Measurements from ENCODE around the gene VPS36.
A peak's percentile ranks its signal among the peaks of the same experiment; 100 is the strongest.
"Not testable (repeated sequence)": the region's sequence is repeated elsewhere in the genome, so short reads cannot be mapped to it uniquely, and the experiment has no call there.

Gene VPS36, protein sequence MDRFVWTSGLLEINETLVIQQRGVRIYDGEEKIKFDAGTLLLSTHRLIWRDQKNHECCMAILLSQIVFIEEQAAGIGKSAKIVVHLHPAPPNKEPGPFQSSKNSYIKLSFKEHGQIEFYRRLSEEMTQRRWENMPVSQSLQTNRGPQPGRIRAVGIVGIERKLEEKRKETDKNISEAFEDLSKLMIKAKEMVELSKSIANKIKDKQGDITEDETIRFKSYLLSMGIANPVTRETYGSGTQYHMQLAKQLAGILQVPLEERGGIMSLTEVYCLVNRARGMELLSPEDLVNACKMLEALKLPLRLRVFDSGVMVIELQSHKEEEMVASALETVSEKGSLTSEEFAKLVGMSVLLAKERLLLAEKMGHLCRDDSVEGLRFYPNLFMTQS

DNA sequence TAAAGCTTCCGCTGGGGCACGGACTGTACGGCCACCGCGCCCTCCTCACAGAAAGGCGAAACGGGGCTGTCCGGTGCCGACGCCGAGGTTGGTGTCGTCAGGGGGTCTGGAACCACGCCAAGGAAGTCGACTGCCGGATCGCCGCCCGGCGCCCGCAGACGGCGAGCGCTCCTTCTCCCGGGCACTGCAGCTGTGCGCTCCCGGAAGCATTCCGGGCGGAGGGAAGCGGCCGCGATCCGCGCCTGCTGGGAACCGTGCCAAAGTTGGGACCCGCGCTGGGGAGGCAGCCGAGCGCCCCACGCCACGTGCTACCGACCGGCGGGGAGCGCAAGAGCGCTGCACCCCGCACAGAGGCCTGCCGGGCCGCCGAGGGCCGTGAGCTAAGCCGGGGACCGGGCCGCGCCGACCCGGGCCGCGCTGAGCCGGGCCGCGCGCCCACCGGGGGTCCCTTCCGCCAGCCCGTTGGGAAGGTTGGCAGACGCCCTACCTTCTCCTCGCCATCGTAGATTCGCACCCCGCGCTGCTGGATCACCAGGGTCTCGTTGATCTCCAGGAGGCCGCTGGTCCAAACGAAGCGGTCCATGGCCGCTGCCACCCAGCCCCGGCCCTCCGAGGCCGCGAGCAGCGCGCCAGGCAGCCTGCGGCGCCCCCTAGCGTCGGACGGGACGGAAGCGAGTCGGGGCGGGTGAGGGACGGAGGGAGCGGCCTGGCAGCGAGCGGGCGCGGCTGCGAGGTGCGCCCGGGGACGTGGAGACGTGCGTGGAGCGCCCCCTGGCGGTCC is at the start of gene VPS36:
Gene VPS36 (minus strand): TSS at position 623 of the 781 bp plus-strand sequence. CDS start 40 bp downstream, at position 583.
- peak; percentile 86 for DNase-seq

DNA sequence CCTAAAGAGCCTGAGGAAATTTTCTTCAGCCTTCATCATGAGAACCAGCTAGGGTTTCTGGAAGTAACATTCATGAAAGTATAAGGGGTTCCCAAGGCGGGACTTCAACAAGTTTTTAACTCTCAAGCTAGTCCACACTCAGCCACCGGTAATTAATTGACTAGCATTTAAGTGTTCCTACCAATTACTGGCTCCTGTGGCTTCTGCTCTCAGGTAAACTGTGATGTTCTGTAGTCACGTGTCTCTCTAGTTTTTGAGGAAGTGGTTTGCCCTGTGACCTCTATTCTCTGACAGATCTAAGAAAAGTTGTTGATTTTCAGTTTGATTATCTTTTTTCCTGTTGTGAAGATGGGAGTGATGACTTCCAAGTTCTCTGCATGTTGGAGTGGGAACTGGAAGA is 47.5 kb upstream of the VPS36 start:
- not testable (repeated sequence) for DNase-seq

DNA sequence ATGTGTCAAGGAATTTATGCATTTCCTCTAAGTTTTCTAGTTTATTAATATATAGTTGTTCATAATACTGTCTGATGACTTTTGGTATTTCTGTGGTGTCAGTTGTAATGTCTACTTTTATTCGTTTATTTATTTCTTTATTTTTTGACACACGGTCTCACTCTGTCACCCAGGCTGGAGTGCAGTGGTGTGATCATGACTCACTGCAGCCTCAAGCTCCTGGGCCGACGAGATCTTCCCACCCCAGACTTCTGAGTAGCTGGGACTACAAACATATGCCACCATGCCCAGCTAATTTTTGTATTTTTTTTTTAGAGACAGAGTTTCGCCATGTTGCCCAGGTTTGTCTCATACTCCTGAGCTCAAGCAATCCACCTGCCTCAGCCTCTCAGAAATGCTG is 43.8 kb upstream of the VPS36 start:
- DNase-seq = not testable (repeated sequence)

DNA sequence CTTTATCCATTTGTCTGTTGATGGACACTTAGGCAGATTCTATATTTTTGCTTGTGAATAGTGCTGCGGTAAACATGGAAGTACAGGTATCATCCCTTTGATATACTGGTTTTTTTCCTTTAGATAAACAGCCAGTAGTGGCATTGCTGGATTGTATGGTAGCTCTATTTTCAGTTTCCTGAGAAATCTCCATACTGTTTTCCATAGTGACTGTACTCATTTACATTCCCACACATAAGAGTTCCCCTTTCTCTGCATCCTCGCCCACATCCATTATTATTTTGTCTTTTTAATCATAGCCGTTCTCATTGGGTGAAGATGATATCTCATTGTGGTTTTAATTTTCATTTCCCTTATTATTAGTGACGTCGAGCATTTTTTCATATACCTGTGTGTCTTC is 40.6 kb upstream of the VPS36 start:
- not testable (repeated sequence) for DNase-seq

DNA sequence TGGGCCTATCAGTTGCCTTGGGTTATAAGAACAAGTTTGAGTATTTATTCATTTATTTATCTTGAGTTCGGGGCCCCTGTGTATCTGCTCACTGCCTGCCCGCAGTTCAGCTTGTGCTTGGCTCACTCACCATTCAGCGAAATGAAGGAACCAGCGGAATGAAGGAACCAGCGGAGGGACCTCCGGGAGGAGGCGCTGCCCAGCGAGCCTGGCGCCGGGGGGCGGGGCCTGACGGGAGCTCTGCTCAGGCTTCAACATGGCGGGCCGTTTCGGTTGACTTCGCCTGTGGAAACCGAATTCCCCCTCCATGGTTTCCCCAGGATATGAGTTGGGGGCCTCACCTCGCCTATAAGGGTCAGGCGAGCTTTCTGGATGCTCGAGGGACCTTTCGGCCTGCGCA is 38.3 kb upstream of the VPS36 start:
- DNase-seq = not testable (repeated sequence)

DNA sequence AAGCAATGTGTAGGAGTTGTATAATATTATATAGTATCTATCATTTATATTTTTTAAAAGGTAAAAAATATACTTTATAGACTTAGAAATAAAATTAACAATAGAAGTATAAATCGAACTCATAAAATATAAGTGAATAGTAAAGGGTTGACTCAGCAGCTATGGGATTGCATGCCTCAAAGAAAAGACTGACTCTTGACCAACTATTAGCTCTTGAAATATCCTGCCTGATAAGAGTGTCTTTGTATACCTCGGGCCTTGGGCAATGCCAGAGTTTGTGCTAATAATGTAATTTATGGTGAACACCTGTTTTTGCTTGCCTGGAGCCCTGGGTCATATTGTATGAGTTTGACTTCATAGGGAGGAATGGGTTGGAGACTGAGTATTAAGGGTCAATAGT is 36.6 kb upstream of the VPS36 start:
- DNase-seq = not testable (repeated sequence)

DNA sequence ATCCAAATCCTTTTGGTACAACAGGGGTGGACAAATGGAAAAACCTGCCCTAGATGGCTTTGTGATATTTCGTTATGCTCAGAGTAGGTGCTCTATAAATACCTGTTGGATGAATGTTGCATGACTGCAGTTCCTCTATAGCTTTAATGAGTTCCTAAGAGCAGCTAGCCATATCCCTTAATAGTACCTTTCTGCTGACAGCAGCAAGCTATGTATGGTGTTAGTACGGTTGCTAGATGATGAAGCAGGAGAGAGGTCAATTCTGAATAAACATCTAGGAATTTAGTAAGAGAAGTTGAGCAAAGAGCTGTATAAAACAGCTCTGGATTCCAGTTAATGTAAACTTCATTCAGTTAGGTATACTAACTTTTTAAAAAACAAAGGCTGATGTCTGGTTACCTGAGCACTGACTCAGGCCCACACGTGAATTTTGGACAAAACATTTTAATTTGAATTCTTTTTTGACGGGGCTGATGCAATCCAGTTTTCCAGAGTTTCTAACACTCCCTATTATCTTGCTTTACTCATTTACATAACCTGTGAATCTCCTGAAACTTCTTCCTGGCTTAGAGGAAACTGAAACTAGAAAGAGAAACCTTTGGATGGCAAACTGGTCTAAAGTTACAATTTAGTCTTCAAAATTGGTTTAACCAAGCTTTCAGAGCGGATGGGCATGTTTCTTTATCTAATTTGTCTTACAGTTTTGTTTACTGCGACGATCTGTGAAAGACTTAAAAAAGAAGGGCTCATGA is 30.4 kb upstream of the VPS36 start:
- not testable (repeated sequence) for DNase-seq

DNA sequence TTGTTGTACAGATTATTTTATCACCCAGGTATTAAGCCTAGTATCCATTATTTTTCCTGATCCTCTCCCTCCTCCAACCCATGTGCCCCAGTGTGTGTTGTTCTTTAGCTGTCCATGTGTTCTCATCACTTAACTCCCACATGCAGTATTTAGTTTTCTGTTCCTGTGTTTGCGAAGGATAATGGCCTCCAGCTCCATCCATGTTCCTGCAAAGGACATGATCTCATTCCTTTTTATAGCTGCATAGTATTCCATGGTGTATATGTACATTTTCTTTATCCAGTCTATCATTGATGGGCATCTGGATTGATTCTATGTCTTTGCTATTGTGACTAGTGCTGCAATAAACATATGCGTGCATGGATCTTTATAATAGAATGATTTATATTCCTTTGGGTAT is 18.1 kb upstream of the VPS36 start:
- DNase-seq = not testable (repeated sequence)

DNA sequence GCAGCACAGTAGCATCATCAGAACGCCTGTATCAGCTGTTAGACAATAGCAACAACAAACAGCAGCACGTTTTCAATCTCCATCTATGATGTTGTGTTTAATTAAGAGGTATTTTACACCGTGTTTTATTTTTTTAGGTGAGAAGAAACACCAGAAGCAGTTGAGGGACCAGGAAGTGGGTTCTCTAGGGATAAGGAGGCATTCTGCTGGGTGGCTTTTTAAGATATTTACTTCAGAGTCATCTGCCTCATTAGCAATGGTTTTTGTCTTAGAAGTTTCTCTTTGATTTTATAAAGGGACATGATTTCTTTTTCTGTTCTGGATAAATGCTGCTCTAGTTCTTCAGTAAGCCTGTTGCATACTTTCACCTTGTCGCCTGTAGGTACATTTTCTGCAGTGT is 13.1 kb upstream of the VPS36 start:
- DNase-seq = no peak

DNA sequence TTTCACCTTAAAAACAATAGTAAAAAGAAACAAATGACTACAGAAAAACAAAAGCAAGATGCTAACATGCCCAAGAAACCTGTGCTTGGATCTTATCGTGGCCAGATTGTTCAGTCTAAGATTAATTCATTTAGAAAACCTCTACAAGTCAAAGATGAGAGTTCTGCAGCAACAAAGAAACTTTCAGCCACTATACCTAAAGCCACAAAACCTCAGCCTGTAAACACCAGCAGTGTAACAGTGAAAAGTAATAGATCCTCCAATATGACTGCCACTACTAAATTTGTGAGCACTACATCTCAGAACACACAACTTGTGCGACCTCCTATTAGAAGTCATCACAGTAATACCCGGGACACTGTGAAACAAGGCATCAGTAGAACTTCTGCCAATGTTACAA is 10.8 kb upstream of the VPS36 start:
- DNase-seq = no peak

DNA sequence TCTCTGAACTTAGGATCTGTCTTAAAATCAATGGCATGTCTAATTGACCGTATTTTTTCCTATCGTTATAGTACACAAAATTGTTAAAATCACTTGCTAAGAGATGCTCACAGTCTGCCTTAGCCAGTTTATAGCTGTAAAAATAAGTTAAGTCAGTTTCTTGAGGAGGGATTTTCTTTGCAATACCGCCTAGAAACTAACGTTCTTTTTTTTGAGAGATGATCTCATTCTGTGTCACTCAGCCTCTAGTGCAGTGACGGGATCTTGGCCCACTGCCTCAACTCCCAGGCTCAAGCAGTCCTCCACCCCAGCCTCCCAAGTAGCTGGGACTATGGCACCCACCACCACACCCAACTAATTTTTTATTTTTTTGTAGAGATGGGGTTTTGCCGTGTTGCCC is 9.2 kb upstream of the VPS36 start:
- no peak for DNase-seq

DNA sequence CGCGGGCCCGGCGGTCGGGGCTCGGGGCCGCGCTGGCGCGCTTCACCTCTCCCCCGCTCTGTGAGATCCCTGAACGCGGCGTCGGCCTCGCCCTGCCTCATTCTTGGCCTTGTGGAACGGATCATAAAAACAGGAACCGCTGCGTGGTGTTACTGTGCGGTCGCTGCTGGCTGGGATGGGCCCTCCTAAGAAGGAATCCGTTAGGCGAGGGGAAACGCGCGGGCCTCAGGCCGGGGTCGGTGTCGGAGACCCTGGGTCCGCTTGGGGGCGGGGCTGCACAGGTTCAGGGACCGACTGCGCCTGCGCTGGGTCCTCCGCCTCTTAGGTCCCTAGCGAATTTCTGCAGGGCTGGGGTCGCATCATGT is 5.2 kb upstream of the VPS36 start:
- DNase-seq = peak; percentile 66

DNA sequence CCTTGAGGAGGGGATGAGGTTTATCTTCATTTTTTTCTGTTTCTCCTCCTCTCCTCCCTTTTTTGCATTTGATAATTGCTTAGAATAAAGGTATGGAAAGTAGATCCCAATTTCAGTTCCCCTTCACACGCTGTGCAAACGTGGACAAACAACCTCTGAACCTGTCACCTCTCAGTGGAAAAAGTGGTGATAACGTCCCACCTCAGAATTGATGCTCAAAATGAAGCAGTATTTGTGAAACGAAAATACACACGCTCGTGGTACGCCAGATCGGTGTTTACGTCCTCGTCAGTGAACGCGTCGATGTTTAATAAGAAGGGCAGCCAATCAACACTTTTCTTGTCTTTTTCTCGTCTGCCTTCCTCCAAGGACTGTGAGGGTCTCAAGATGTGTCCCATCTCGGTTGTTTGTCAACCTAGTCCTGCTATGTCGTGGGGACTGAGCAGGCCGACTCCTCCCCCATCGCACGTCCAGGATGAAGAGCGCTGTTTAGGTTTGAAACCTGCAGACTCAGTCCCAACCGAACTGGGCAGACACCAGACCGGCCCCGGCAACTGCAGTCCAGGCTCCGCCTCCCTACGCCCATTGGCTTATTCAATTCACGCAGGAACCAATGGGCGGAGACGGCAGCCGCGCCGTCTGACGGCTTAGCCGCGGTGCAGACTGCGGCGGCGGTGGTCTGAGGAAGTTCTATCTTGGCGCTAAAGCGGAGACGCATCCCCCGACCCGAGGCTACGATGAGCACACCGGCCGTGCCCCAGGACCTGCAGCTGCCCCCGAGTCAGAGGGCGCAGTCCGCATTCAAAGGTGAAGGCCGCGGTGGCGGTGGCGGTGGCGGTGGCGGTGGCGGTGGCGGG is 4.6 kb upstream of the VPS36 start, which contains the start of gene CKAP2:
Gene CKAP2 (plus strand): TSS at position 659 of the 857 bp plus-strand sequence. CDS start 79 bp downstream, at position 738.
- peak; percentile 87 for DNase-seq

DNA sequence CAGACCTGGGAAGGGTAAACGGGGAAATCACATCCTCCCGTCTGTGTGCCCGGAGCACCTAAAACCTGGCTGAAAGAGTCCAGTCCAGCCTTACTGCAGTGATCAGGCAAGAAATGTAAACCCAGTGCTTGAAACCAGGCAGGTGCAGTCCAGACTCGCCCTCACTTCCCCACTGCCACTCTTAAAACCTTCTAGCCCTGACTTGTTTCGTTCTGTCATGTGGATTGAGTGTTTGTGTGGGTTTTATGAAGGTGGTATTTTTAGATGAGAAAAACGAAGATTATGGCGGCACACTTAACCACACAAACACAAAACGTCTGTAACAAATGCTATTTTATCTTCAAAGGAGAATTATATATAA is 4.0 kb upstream of the VPS36 start:
- peak; percentile 80 for DNase-seq

DNA sequence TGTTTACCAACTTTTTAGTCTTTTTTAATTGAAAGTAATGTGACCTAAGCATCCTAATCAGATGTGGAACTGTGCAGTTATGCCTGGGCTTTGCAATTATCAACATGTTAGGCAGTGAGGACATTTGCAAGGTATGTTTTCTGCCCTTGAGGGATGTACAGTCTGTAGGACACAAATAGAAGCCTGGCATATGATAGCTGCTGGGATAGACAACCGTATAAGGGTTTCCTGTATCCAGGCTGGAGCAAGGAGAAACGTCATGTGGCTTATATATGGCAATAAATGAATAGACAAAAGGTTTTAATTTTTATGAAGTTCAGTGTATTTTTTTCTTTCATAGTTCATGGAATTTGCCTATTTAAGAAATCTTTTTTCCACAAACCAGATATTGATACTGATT is 2.0 kb upstream of the VPS36 start:
- DNase-seq = no peak

DNA sequence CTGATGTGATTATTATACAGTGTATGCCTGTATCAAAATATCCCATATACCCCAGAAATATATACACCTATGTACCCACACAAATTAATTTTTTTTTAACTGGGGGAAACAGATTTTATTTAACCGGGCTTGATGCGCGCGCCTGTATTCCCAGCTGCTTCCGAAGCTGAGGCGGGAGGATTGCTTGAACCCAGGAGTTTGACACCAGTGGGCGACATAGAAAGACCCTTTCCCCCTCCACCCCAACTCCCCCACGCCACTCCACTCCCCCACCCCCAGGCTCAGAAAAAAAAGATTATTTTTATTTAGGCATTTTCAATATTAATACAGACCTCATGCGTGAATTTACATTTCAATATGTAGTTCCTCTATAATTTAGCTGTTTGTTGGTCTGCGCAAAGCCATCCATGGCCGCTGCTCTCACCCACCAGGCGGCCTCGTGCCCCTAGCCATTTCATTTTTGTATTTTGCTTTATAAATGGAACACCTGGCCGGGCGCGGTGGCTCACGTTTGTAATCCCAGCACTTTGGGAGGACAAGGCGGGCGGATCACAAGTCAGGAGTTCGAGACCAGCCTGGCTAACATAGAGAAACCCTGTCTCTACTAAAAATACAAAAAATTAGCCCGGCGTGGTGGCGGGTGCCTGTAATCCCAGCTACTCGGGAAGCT is 836 bp upstream of the VPS36 start:
- no peak for DNase-seq

DNA sequence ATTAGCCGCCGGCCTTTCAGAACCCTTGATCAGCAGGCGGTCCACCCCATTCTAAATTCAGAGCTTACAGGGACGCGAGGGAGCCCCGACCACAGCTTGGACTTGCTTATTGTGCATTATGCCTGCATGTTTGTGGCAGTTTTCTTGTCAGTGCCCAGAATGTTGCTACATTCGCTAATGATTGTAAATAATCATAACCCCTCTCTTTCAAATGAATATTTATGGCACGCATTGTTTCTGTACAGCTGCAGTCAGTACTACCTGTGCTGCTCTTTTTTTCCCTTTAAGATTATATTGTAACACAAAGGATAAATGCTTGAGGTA is 321 bp upstream of the VPS36 start:
- DNase-seq = no peak

DNA sequence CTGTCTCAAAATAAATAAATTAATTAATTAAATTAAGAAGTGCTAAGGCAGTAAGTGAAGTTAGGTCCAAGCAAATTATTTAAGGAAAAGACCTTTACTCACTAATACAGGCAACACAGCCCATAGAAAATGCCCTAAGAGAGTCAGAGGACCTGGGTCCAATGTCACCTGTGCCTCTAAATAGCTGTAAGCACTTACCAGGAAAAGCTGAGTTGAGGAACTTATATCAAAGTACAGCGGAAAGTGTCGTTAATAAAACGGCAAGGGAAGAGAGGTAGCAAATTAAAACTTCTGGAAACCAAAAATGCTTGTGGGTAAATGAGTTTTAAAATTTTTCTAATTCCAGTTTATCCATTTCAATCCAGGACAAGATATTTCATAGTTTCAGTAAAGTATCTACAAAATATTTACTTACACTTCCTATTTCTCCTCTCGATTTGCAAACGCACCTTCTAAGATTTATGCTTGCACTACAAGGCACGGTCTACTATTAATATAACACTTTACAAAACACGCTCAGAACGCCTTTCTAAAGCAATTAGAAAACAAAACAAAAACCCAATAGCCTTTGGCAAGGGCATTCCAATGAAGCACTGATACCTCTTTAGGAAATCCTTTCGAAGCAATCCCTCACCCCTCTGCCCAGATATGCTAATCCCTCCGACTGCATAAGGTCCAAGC is 963 bp downstream of the VPS36 start:
- DNase-seq = peak; percentile 6

DNA sequence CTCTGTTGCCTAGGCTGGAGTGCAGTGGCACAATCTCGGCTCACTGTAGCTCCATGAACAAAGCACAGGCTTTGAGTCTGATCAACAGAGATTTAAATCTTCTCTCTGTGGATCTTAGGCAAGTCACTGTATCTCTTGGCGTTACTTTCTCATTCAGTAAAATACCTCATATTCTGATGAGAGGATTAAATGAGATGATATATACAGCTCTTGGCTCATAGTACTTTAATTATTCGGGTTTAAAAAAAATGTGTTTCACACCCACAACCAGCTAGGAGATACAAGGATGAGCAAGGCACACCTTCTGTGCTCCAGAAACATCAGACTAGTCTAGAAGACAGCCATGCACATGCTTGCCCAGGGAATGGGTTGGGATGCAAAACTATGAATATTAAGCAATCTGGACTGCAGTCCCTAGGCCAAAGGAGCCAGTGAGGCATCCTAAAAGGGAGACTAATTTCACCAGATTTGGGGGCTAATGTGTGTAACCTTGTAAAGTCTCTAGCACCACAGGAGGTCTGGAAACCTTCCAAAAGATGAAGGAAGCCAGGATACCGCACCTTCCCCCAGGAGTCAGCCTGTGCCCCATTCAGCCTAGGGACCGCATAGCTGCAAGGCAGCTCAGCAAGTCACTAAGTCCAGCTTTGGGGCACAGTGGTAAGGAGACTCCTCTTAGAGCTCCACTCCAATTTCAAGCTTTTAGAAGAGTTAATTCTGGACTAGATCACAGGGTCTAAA is 2.5 kb downstream of the VPS36 start:
- DNase-seq = no peak

DNA sequence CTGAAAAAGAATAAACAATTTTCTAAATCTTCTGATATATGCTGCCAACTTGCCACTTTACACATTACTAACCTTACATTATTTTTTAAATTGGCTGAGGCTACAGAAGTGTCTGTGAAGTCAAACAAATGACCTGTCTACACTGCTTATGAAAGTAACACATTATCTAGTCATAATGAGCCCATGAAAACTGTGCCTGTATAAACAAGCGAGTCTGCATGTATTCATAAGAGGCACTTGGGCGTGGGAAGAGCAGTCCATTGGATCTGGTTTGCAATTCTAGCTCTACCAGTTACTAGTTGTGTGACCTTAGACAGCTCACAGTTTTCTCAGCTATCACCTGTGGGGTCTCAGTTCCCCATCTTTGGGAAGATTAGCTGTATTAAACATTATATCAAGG is 3.1 kb downstream of the VPS36 start:
- DNase-seq = no peak

DNA sequence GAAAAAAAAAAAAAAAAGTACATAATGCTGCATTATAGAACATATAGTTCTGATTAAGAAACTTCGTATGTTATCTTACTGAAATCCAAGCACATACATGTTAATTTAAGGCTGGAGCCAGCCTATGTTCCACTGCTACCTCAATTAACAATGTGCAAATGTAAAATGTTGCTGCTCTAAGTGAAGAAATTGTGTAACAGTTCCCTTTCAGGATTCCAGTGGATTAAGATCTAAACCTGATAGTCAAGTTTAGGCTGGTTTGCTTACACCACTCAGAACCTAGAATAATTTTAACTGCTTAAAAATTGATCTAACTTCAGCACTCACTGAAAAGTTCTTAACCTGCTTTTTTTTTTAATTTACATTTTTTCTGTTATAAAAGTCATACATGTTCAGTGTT is 4.2 kb downstream of the VPS36 start:
- no peak for DNase-seq

Data from DMS79 treated with DMSO at 0.1 percent for 48 hours (cell line).